GM18951 (cell line): ENCODE results near the gene RAMP2.
"Not testable (repeated sequence)": the region's sequence is repeated elsewhere in the genome, so short reads cannot be mapped to it uniquely, and the experiment has no call there.

Experiments
- POLR2A ChIP-seq: IDR thresholded peaks from 4 replicates; pipeline ENCODE4 v1.6.1; 2011; ENCODE audit warnings: mild to moderate bottlenecking; ENCODE audit not compliant: insufficient read length, insufficient read depth; ENCODE audit errors: extremely low read depth
- in situ Hi-C: fragments of 300-500 bp; cut with MboI; formaldehyde crosslinking; loops from one replicate; pipeline ENCODE4 v1.12.0; 2022; ENCODE audit warnings: low sequenced_read_pairs, mixed read lengths, inconsistent platforms; ENCODE audit not compliant: unreplicated experiment

RAMP2 gene

DNA sequence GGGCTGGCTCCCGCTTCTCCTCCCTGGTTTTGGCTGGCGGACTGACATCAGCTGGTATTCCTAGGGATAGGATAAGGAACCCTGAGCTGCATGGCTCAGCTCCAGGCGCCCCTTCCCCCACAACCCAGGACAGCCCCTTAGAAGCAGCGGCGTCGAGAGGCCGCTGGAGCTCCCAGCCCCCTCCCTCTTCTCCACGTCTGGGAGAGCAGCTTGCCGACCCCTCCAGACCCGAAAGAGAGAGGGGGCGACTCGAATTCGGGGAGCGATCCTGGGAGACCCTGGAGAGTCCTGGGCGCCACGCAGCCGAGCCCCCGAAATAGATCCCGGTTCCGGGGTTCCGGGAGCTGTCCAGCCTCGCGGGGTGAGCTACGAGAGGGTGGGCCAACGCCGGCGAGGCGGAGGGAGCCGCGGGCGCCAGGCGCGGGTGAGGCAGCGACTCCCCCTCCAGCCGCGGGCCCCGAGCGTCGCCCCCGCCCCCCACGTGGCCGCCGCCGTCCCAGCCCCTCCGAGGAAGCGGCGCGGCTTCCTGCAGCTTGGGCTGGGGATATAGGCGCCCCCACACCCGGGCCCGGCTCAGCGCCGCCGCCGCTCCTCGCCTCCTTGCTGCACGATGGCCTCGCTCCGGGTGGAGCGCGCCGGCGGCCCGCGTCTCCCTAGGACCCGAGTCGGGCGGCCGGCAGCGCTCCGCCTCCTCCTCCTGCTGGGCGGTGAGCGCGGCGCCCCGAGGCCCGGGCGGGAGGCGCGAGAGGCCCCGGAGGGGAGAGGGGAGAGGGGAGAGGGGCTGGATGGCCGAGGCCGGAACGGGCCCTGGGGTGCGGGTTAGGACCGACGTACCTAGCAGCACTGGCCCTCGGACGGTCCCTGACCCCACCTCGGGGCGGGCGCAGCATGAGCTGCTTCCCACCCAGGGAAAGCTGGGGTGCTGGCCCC, at the start of gene RAMP2:
Gene RAMP2, plus strand, starts transcription at position 576 of the 930 bp plus-strand sequence. Its CDS starts 35 bp downstream, at position 611.
- in situ Hi-C loops = no loop called here

DNA sequence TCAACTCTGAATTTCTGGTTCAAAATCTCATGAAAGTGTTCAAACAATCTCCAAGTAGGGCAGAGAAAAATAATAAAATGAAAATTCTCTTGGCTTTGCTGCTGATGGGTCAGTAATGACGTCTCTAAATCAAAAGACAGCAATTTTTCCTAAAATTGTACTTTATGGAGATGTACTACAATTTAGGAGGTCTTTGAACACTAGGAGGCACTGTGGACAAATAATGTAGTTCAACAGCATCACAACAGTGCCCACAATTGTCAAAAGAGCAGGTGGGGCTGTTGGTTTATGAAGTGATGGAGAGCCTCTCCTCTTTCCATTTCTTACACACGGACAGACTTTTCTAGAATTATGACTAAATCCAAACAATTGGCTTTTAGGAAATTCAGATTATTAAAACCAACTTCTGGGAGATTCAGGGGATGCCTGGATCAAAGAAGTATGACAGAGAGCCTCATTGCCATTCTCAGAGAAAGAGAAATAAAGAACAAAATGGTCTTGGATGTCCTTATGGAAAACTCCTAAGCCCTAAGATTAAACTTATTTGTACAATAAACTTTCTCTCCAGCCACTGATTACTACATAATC, 39.9 kb upstream of the RAMP2 start:
- in situ Hi-C loops = no loop called here
- TF ChIP-seq POLR2A = no peak

More for the DNA sequence above, at the start of gene RAMP2:
- TF ChIP-seq POLR2A = no peak

DNA sequence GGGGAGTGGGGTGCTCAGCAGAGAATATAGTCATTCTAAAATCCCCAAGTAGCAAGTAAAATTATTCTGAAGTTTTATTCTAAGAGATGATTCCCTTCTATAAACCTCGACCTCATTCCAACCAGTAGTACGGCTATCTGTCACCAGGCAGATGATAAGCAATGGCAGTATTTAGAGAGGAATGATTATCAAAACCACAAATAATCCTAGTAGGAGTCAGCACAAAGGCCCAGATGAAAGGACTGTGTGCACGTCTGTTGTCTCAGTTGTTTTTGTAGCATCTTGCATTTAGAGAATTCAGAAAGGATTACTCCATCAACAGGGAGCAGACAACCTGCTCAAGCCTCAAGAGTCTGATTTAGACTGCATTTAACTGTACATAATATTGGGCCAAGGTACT, 37.4 kb upstream of the RAMP2 start:
- in situ Hi-C loops = no loop called here

GRCh38 chr17:42725143-42725542, 35.9 kb upstream of the RAMP2 start:
- TF ChIP-seq POLR2A = no peak
- in situ Hi-C loops = no loop called here

More for the DNA sequence above, 37.4 kb upstream of the RAMP2 start:
- TF ChIP-seq POLR2A = no peak

- no peak for TF ChIP-seq POLR2A
- in situ Hi-C loops = no loop called here
These were observed 20.3 kb upstream of the RAMP2 start for GRCh38 chr17:42740699-42741098.

DNA sequence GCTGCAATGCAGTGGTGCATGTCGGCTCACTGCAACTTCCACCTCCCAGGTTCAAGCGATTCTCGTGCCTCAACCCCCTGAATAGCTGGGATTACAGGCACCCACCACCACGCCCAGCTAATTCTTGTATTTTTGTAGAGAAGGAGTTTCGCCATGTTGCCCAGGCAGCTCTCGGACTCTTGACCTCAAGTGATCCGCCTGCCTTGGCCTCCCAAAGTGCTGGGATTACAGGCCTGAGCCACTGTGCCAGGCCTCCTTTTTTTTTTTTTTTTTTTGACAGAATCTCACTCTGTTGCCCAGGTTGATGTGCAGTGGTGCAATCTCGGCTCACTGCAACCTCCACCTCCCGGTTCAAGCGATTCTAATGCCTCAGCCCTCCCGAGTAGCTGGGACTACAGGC, 18.1 kb upstream of the RAMP2 start:
- in situ Hi-C loops = not testable (repeated sequence)

DNA sequence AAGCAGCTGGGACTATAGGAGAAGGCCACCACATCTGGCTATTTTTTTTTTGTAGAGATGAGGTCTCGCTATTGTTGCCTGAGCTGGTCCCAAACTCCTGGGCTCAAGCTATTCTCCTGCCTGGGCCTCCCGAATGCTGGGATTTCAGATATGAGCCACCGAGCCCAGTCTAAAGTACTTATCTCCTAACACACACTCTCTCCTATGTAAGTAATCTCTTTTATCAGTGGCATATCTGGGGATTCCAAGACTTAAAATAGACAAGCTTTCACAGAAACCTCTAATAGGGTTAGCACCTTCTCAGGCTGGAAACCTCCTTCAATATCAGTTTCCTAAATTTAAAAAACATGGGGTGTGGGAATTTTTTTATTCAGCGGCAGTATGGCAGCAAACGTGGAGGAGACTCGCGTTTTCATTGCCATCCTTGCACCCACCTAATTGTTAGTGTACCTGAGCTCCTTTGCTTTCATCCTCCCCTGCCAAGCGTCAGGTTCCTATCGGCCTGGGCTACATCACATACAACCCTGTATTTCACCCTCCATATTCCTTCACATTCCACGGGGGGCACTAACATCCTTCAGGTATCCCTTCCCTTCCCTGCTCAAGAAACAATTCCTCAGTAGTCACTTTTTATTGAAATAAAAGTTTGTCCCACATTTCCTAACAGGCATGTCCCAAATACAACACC, 17.3 kb upstream of the RAMP2 start:
- TF ChIP-seq POLR2A = no peak
- in situ Hi-C loops = no loop called here

GRCh38 chr17:42744283-42744805, 16.7 kb upstream of the RAMP2 start:
- in situ Hi-C loops = no loop called here
- TF ChIP-seq POLR2A = no peak

- in situ Hi-C loops = no loop called here
- TF ChIP-seq POLR2A = peak; percentile 71
These were observed 16.0 kb upstream of the RAMP2 start, which contains the start of gene EZH1 for GRCh38 chr17:42744806-42745617. TSS of gene EZH1 (minus strand) at chr17:42745040. CDS start at chr17:42728941, 16,099 bp downstream.

GRCh38 chr17:42748202-42748907, 12.7 kb upstream of the RAMP2 start:
- in situ Hi-C loops = no loop called here
- TF ChIP-seq POLR2A = no peak

GRCh38 chr17:42748908-42749798, 11.9 kb upstream of the RAMP2 start:
- in situ Hi-C loops = no loop called here
- TF ChIP-seq POLR2A = no peak
